Bronchial epithelial cell (primary cell): ENCODE data around the gene THOC1. TPM values are rescaled to one million over a fixed set of nuclear protein-coding genes. Genes with fewer than 3 reads are reported as not detected.

Source experiments
- DNase-seq: peaks from one replicate; pipeline ENCODE4 v3.0.0-alpha.2; 2010; ENCODE audit warnings: low read depth
- FAIRE-seq: peaks from 2 replicates; lab custom pipeline; 2011; peaks lifted over from hg19 to GRCh38; lab: Jason Lieb, UNC
- H3K27me3 ChIP-seq: 2 replicates; pipeline ENCODE4 v1.5.1; 2011; ENCODE audit warnings: low read length; ENCODE audit not compliant: control insufficient read depth, insufficient read depth
- H3K36me3 ChIP-seq: 2 replicates; pipeline ENCODE4 v1.5.1; 2011; ENCODE audit warnings: low read length; ENCODE audit not compliant: control insufficient read depth, insufficient read depth
- H3K4me3 ChIP-seq: 2 replicates; pipeline ENCODE4 v1.5.1; 2011; ENCODE audit warnings: mild to moderate bottlenecking, low read depth, low read length, control low read depth
- total RNA-seq: library from RNA; depleted of rRNA; stranded (reverse); fragments of >200 nt; gene quantifications from 2 replicates; pipeline ENCODE4 v1.2.1, GENCODE V29; 2014
- TF ChIP-seq, protein P1 (sequence below): IDR thresholded peaks from 2 replicates; pipeline ENCODE4 v1.5.1; 2011; ENCODE audit warnings: mild to moderate bottlenecking, moderate library complexity, low read length, control low read depth, inconsistent platforms; ENCODE audit not compliant: insufficient read depth, severe bottlenecking

Gene THOC1
- total RNA-seq, 1 donor from 2014 or later: 32.1 TPM

DNA sequence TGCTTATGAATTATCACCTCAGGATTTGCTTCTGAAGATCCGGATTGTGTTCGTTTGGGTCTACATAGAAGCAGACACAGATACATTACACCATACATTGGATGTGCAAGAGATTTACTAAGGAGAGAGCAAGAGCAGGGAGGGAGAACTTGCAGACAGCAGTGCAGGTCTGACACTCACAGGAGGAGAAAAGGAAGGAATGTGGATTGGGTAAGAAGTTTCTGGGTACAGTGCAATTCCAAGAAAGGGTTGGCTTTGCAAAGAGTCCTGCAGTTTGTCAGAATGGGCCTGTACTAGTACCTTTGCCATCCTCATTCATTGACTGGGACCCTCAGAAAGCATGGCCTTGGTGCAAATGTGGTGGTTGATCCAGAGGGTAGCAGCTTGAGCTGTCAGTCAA lies 4.8 kb upstream of the THOC1 start:
- no peak overlapping the region for H3K4me3 ChIP-seq
- DNase-seq (peak; percentile 14), FAIRE-seq (no peak)
- H3K27me3 ChIP-seq: no peaks in the 10 kb centered on the region
- no peaks in the 10 kb centered on the region for H3K36me3 ChIP-seq
- TF ChIP-seq, protein P1, sequence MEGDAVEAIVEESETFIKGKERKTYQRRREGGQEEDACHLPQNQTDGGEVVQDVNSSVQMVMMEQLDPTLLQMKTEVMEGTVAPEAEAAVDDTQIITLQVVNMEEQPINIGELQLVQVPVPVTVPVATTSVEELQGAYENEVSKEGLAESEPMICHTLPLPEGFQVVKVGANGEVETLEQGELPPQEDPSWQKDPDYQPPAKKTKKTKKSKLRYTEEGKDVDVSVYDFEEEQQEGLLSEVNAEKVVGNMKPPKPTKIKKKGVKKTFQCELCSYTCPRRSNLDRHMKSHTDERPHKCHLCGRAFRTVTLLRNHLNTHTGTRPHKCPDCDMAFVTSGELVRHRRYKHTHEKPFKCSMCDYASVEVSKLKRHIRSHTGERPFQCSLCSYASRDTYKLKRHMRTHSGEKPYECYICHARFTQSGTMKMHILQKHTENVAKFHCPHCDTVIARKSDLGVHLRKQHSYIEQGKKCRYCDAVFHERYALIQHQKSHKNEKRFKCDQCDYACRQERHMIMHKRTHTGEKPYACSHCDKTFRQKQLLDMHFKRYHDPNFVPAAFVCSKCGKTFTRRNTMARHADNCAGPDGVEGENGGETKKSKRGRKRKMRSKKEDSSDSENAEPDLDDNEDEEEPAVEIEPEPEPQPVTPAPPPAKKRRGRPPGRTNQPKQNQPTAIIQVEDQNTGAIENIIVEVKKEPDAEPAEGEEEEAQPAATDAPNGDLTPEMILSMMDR: no peak

DNA sequence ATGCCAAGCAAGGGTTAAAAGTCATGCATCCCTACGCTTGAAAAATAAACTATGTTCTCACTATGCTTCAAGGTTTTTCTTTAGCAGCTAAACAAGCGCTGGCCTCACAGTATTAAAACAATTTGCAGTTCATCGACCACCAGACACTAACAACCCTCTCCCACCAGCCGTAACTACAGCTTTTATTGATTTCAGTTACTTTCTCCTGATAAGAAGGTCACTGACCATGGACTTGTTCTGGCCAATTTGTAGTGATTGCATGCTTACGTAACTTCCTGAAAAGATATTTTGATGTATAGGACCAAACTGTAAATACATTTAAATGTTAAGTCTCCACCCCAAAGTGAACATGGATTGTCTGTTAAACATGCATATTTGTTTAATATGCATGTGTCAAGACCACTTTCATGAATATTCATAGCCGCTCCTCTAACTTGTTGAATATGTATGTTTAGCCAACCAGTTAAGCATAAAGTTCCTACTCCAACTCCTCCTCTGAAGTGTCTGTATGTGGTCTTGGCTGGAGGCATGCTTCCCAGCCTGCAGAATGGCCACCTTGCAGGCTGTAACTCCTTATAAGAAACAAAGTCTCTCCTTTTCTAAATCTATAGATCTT lies 1.7 kb upstream of the THOC1 start:
- TF ChIP-seq, protein P1: no peak
- Histone ChIP-seq H3K27me3 (no peaks in the 10 kb centered on the region), H3K4me3 (no peak overlapping the region), H3K36me3 (peaks cover 2% of the 10 kb centered on the region)
- DNase-seq: no peak
- FAIRE-seq: no peak

DNA sequence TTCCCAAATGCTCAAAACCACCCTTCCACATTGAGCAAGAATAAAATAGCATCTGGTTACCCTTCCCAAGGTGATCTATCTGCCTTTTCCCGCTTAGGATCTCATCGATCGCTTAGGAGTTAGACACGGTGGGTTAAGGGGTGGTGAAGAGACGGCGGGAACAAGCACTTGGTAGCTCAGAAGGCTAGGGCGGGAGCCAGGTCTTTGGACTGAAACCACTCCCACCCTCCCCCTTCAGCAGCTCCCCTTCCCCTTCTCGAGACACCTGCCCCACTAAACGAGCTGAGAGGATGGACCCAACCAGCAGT lies 513 bp downstream of the THOC1 start:
- no peaks in the 10 kb centered on the region for H3K27me3 ChIP-seq
- peaks cover 3% of the 10 kb centered on the region for H3K36me3 ChIP-seq
- peak overlapping the region; percentile 80 for H3K4me3 ChIP-seq
- no peak for FAIRE-seq
- peak; percentile 22 for DNase-seq
- TF ChIP-seq, protein P1: no peak

DNA sequence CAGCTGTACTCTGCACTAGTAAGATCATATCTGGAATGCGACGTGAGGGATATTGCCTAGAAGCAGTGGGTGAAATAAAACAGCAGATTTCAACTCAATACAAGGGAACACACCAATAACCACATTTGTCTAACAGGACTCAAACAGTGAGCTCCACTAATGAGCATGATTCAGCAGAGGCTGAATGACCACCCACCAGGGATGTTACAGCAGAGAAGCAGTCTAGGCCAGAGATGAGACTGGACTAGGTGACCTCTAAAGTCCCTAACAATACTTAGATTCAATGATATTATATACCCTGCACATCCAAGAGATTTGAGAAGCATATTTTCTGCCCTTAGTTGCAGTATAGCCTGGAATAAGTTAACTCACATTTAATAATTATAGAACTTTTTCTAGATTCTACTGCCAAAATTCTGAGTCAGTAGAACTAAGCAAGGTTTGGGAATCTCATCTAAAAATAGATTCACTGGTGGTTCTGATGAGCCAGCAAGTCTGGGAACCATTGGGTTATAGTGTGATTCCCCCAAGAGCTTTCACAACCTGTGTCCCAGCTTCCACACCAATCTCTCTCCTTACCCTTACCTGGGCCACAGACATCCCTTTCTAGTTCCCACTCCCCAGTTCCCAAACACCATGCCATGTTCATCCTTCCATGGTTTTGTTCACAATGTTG lies 6.3 kb downstream of the THOC1 start:
- TF ChIP-seq, protein P1: no peak
- no peak for FAIRE-seq
- DNase-seq: no peak
- H3K4me3 ChIP-seq: no peak overlapping the region
- H3K27me3 ChIP-seq: no peaks in the 10 kb centered on the region
- H3K36me3 ChIP-seq: peaks cover 4% of the 10 kb centered on the region

DNA sequence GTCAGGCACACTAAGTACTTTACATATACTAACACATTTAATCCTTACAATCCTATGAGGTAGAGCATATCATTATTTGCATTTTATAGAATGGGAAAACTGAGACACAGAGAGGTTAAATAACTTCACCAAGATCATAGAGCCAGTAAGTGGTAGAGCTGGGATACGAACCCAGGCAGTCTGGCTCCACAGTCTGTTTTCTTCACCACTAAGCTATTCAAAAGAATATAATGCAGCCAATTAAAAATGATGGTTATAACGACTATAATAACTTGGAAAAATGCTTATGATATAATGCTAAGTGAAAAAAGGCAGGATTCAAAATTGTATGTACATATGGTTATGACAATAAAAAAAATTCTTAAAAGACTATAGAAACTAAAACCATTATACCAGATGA lies 7.3 kb downstream of the THOC1 start:
- H3K4me3 ChIP-seq: no peak overlapping the region
- H3K27me3 ChIP-seq: no peaks in the 10 kb centered on the region
- FAIRE-seq: no peak
- H3K36me3 ChIP-seq: peaks cover 4% of the 10 kb centered on the region
- DNase-seq: no peak
- TF ChIP-seq, protein P1: no peak
